Chondrocyte (in vitro differentiated cells): Measurements from ENCODE around the gene ARX. TPM values are rescaled to one million over a fixed set of nuclear protein-coding genes. Genes with fewer than 3 reads are reported as not detected.

ENCODE experiments used
- DNase-seq: peaks from one replicate; pipeline ENCODE4 v3.0.0; 2021; ENCODE audit warnings: mixed read lengths, low spot score
- H3K27ac Mint-ChIP-seq: one replicate; pipeline ENCODE4 v1.8.0; 2021; ENCODE audit warnings: mild to moderate bottlenecking, moderate library complexity, mixed read lengths; ENCODE audit not compliant: unreplicated experiment
- H3K27me3 Mint-ChIP-seq: 2 replicates; pipeline ENCODE4 v1.8.0; 2021; ENCODE audit warnings: low read depth, mixed read lengths
- H3K36me3 Mint-ChIP-seq: 2 replicates; pipeline ENCODE4 v1.8.0; 2021; ENCODE audit warnings: low read depth, mixed read lengths
- H3K4me1 Mint-ChIP-seq: 2 replicates; pipeline ENCODE4 v1.8.0; 2021; ENCODE audit warnings: low read depth, mild to moderate bottlenecking, mixed read lengths
- H3K4me3 Mint-ChIP-seq: one replicate; pipeline ENCODE4 v1.8.0; 2021; ENCODE audit warnings: mild to moderate bottlenecking, moderate library complexity, mixed read lengths; ENCODE audit not compliant: unreplicated experiment
- H3K9me3 Mint-ChIP-seq: 2 replicates; pipeline ENCODE4 v1.8.0; 2021; ENCODE audit warnings: low read depth, mixed read lengths
- CTCF ChIP-seq: fragments of 200-600 bp; sonication (generic); IDR thresholded peaks from 2 replicates; pipeline ENCODE4 v1.5.0; 2021; ENCODE audit warnings: antibody characterized with exemption, mild to moderate bottlenecking, moderate library complexity
- long read RNA-seq: library from polyadenylated mRNA; stranded (forward); transcript quantifications from one replicate; pipeline ENCODE4 v2.0.0, GENCODE V29; 2021
- total RNA-seq: library from RNA; stranded (reverse); gene quantifications from 3 replicates; pipeline ENCODE4 v1.2.1, GENCODE V29; 2021

ARX gene
- total RNA-seq, result not detected in 3 replicates
- long read RNA-seq, result 0 reads

GRCh38 chrX:25015486-25016360 is at the start of gene ARX:
ARX (minus strand) TSS chrX:25015965; CDS start chrX:25015737, 228 bp downstream.
- Mint-ChIP-seq H3K36me3 (peaks cover 1% of the 10 kb centered on the region), H3K4me1 (peaks cover 39% of the 10 kb centered on the region), H3K4me3 (peak within 1 kb of the TSS; percentile 42), H3K27me3 (peaks cover 77% of the 10 kb centered on the region), H3K9me3 (no peaks in the 10 kb centered on the region), H3K27ac (no peak within 1 kb of the TSS)
- TF ChIP-seq CTCF, result no peak
- no peak for DNase-seq

- TF ChIP-seq CTCF, result no peak
- Mint-ChIP-seq H3K36me3 (peaks cover 3% of the 10 kb centered on the region), H3K27ac (no peak overlapping the region), H3K27me3 (peaks cover 25% of the 10 kb centered on the region), H3K4me1 (no peaks in the 10 kb centered on the region), H3K9me3 (peaks cover 5% of the 10 kb centered on the region), H3K4me3 (no peak overlapping the region)
- no peak for DNase-seq
Measured at GRCh38 chrX:25059273-25059672, 43.5 kb upstream of the ARX start.

- Mint-ChIP-seq H3K9me3 (peaks cover 8% of the 10 kb centered on the region), H3K4me1 (peaks cover 4% of the 10 kb centered on the region), H3K4me3 (no peak overlapping the region), H3K27ac (no peak overlapping the region), H3K27me3 (peaks cover 19% of the 10 kb centered on the region), H3K36me3 (peaks cover 3% of the 10 kb centered on the region)
- TF ChIP-seq CTCF, result no peak
- DNase-seq, result no peak
Measured at GRCh38 chrX:25052798-25053534, 37.2 kb upstream of the ARX start.

GRCh38 chrX:25049971-25050370 is 34.2 kb upstream of the ARX start:
- Mint-ChIP-seq H3K4me3 (no peak overlapping the region), H3K9me3 (peaks cover 3% of the 10 kb centered on the region), H3K27me3 (peaks cover 26% of the 10 kb centered on the region), H3K36me3 (no peaks in the 10 kb centered on the region), H3K27ac (no peak overlapping the region), H3K4me1 (peaks cover 4% of the 10 kb centered on the region)
- DNase-seq, result no peak
- TF ChIP-seq CTCF, result no peak

- no peak for TF ChIP-seq CTCF
- Mint-ChIP-seq H3K4me1 (peaks cover 4% of the 10 kb centered on the region), H3K27me3 (peaks cover 26% of the 10 kb centered on the region), H3K4me3 (no peak overlapping the region), H3K9me3 (peaks cover 3% of the 10 kb centered on the region), H3K36me3 (no peaks in the 10 kb centered on the region), H3K27ac (no peak overlapping the region)
- DNase-seq, result no peak
Measured at GRCh38 chrX:25049357-25049756, 33.6 kb upstream of the ARX start.
